Fibroblast of skin of right biceps (primary cell): Measurements from ENCODE around the gene CLTA.

ENCODE experiments used
- DNase-seq: peaks from one replicate; pipeline ENCODE4 v3.0.0-alpha.2; 2013

The CLTA gene

GRCh38 chr9:36190388-36191289 lies at the start of gene CLTA:
TSS of gene CLTA (plus strand) at chr9:36190921. CDS start at chr9:36191057, 136 bp downstream.
- DNase-seq, result peak; percentile 99

- DNase-seq, result peak; percentile 59
These were observed 49.4 kb upstream of the CLTA start for GRCh38 chr9:36141288-36141687.

GRCh38 chr9:36141761-36142160 lies 49.0 kb upstream of the CLTA start:
- DNase-seq, result no peak

- no peak for DNase-seq
These were observed 48.0 kb upstream of the CLTA start for GRCh38 chr9:36142510-36143244.

GRCh38 chr9:36143245-36143641 lies 47.5 kb upstream of the CLTA start:
- DNase-seq, result no peak

GRCh38 chr9:36144309-36145232 lies 46.1 kb upstream of the CLTA start:
- no peak for DNase-seq

GRCh38 chr9:36145970-36146369 lies 44.8 kb upstream of the CLTA start:
- no peak for DNase-seq

GRCh38 chr9:36146651-36147050 lies 44.1 kb upstream of the CLTA start:
- DNase-seq, result no peak

GRCh38 chr9:36147441-36148175 lies 43.1 kb upstream of the CLTA start:
- no peak for DNase-seq

- DNase-seq, result peak; percentile 97
These were observed 42.2 kb upstream of the CLTA start for GRCh38 chr9:36148311-36149051.

- DNase-seq, result peak; percentile 89
These were observed 41.5 kb upstream of the CLTA start for GRCh38 chr9:36149197-36149596.

GRCh38 chr9:36150574-36151315 lies 40.0 kb upstream of the CLTA start:
- DNase-seq, result peak; percentile 43

GRCh38 chr9:36151316-36152210 lies 39.2 kb upstream of the CLTA start:
- peak; percentile 85 for DNase-seq

- no peak for DNase-seq
These were observed 37.8 kb upstream of the CLTA start for GRCh38 chr9:36152741-36153438.

GRCh38 chr9:36153746-36154145 lies 37.0 kb upstream of the CLTA start:
- DNase-seq, result no peak

GRCh38 chr9:36154331-36154952 lies 36.3 kb upstream of the CLTA start:
- peak; percentile 61 for DNase-seq

- DNase-seq, result no peak
These were observed 34.6 kb upstream of the CLTA start for GRCh38 chr9:36156116-36156515.

GRCh38 chr9:36158122-36158521 lies 32.6 kb upstream of the CLTA start:
- no peak for DNase-seq
